NCI-H2029 (cell line): ENCODE measurements around the gene OLIG1.

ENCODE experiments used
- DNase-seq: peaks from one replicate; lab custom pipeline; 2025; lab: John Stamatoyannopoulos, UW

Gene OLIG1

GRCh38 chr21:33063907-33064622, 5.9 kb upstream of the OLIG1 start:
- DNase-seq, result no peak

- no peak for DNase-seq
Measured at GRCh38 chr21:33064623-33065390, 5.1 kb upstream of the OLIG1 start.

- no peak for DNase-seq
Measured at GRCh38 chr21:33067043-33067442, 2.9 kb upstream of the OLIG1 start.

- no peak for DNase-seq
Measured at GRCh38 chr21:33067457-33067856, 2.5 kb upstream of the OLIG1 start.

- no peak for DNase-seq
Measured at GRCh38 chr21:33069243-33069642, 698 bp upstream of the OLIG1 start.

GRCh38 chr21:33069645-33069993, 322 bp upstream of the OLIG1 start:
- no peak for DNase-seq

- DNase-seq, result no peak
Measured at GRCh38 chr21:33070744-33070997, 730 bp downstream of the OLIG1 start.

- DNase-seq, result no peak
Measured at GRCh38 chr21:33070998-33071769, 1.2 kb downstream of the OLIG1 start.

- peak; percentile 8 for DNase-seq
Measured at GRCh38 chr21:33071770-33072306, 1.9 kb downstream of the OLIG1 start.

GRCh38 chr21:33073636-33074035, 3.7 kb downstream of the OLIG1 start:
- no peak for DNase-seq

- no peak for DNase-seq
Measured at GRCh38 chr21:33075128-33075527, 5.2 kb downstream of the OLIG1 start.

GRCh38 chr21:33075596-33076195, 5.8 kb downstream of the OLIG1 start:
- DNase-seq, result no peak

GRCh38 chr21:33076600-33077329, 6.8 kb downstream of the OLIG1 start:
- DNase-seq, result no peak

GRCh38 chr21:33078907-33079582, 9.1 kb downstream of the OLIG1 start:
- DNase-seq, result no peak

GRCh38 chr21:33080376-33080775, 10.4 kb downstream of the OLIG1 start:
- DNase-seq, result no peak

- no peak for DNase-seq
Measured at GRCh38 chr21:33080776-33081175, 10.8 kb downstream of the OLIG1 start.

- no peak for DNase-seq
Measured at GRCh38 chr21:33088384-33088783, 18.4 kb downstream of the OLIG1 start.

GRCh38 chr21:33089395-33090119, 19.6 kb downstream of the OLIG1 start:
- DNase-seq, result no peak

GRCh38 chr21:33096426-33096825, 26.5 kb downstream of the OLIG1 start:
- DNase-seq, result no peak

- DNase-seq, result no peak
Measured at GRCh38 chr21:33099131-33099530, 29.2 kb downstream of the OLIG1 start.
